ENCODE results near the gene PTPRU. TPM values are rescaled to one million over a fixed set of nuclear protein-coding genes. Genes with fewer than 3 reads are reported as not detected.

PTPRU gene
- total RNA-seq, 1 donor from 2014 or later = 17.2 TPM

GRCh38 chr1:29264773-29265389, 28.6 kb downstream of the PTPRU start:
- DNase-seq (ENCODE audit: low spot score) = no peak

- no peak for DNase-seq (ENCODE audit: low spot score)
Observed at GRCh38 chr1:29266912-29267311, 30.6 kb downstream of the PTPRU start.

DNA sequence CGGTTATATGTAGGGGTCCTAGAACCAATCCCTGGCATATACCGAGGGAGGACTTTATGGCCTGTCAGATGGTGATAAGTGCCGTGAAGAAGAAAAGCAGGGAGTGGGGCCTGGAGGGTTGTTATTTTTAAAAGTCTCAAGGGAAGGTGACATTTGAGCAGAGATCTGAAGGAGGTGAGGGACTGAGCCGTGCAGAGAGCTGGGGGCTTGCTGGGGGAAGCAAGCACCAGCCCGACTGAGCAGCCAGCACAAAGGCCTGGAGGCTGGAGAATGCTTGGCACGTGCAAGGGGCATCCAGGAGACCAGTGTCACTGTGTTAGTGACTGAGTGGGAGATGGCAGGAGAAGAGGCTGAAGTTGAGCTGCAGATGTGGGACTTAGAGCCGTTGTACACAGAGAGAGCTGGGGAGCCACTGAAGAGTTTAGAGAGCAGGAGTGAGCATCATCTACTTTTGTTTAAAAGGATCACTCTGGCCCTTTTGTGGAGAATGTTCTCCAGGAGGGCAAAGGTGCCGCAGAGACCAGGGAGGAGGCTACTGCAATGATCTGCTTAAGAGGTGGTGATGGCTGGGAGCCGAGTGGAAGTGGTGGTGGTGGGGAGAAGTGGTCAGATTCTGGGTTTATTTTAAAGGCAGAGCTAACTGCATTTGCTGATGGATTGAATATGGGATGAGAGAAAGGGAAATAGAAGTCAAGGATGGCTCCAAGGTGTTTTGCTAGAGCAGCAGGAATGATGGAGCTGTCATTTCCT, 31.2 kb downstream of the PTPRU start:
- no peak for DNase-seq (ENCODE audit: low spot score)

- peak; percentile 57 for DNase-seq (ENCODE audit: low spot score)
Observed at GRCh38 chr1:29269382-29269781, 33.1 kb downstream of the PTPRU start.

DNA sequence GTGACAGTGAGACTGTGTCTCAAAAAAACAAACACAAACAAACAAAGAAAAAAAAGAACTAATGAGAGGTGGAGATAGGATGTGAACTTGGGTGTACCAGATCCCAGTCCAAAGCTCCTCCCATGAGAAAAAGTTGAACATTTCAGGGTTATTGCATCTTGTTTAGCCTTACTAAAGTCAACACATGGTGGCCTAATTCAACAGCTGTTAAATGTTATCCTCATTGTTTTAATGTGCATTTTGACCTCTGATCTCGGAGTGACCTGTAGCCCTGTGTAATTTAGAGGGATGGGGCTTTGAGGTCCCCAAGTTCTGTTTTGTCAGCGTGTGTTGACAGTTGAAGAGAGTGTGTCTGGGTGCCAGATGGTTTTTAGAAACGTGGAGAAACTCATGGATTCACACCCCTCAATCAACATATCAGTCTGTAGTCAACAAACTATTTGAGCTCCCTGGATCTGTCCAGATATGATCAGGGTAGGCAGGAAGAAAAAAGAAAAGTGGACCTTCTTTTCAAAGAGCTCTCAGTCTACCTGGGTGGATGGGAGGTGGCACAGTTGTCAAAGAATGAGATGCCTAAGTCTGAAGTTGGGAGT, 34.7 kb downstream of the PTPRU start:
- DNase-seq (ENCODE audit: low spot score) = no peak

- peak; percentile 57 for DNase-seq (ENCODE audit: low spot score)
Observed at GRCh38 chr1:29271724-29272123, 35.4 kb downstream of the PTPRU start.

- peak; percentile 53 for DNase-seq (ENCODE audit: low spot score)
Observed at GRCh38 chr1:29272147-29272907, 36.0 kb downstream of the PTPRU start.

GRCh38 chr1:29275435-29275834, 39.1 kb downstream of the PTPRU start:
- peak; percentile 55 for DNase-seq (ENCODE audit: low spot score)

GRCh38 chr1:29278124-29278523, 41.8 kb downstream of the PTPRU start:
- DNase-seq (ENCODE audit: low spot score) = no peak

DNA sequence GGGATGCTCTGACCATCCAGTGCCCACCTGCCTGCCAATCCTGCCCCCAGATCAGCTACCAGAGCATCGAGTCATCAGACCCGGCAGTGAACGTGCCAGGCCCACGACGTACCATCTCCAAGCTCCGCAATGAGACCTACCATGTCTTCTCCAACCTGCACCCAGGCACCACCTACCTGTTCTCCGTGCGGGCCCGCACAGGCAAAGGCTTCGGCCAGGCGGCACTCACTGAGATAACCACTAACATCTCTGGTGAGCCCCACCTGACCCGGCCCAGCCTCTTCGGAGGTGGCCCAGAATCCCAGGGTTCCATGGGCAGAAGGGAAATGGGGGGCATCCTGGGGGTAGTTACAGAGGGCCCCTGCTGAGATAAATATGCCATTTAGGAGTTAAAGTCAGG, 43.1 kb downstream of the PTPRU start:
- peak; percentile 89 for DNase-seq (ENCODE audit: low spot score)

GRCh38 chr1:29279951-29280391, 43.6 kb downstream of the PTPRU start:
- peak; percentile 79 for DNase-seq (ENCODE audit: low spot score)

- no peak for DNase-seq (ENCODE audit: low spot score)
Observed at GRCh38 chr1:29280409-29281131, 44.2 kb downstream of the PTPRU start.

- DNase-seq (ENCODE audit: low spot score) = no peak
Observed at GRCh38 chr1:29281571-29281970, 45.2 kb downstream of the PTPRU start.

GRCh38 chr1:29282135-29282923, 46.0 kb downstream of the PTPRU start:
- peak; percentile 79 for DNase-seq (ENCODE audit: low spot score)

- DNase-seq (ENCODE audit: low spot score) = peak; percentile 78
Observed at GRCh38 chr1:29282924-29283803, 46.8 kb downstream of the PTPRU start.

- peak; percentile 60 for DNase-seq (ENCODE audit: low spot score)
Observed at GRCh38 chr1:29283804-29284195, 47.5 kb downstream of the PTPRU start.

DNA sequence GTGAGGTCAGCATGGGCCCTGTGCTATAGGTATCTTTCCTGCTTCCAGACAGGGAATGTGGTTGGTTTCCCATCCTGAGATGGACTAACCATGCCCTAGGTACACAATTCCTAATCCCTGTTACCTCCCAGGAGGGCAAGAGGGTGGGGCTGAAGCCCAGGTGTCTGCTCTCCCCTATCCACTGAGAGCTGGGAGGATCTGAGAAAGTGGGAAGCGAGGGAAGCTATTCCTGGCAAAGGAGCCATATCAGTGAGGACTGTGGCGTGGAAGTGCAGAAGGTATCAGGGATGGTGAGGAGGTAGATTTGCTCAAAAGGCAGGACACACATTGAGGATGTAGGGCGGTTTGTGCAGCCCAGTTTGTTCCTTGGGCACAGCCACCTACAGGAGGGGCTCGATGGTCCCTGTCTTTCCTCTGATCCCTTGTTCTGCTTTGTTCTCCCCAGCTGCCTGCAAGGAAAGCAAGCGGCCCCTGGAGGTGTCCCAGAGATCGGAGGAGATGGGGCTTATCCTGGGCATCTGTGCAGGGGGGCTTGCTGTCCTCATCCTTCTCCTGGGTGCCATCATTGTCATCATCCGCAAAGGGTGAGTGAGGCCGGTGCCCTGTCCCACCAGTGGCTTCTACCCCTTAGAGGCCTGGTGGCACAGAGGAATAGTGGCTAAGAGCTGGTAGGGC, 48.1 kb downstream of the PTPRU start:
- DNase-seq (ENCODE audit: low spot score) = peak; percentile 51

- DNase-seq (ENCODE audit: low spot score) = peak; percentile 82
Observed at GRCh38 chr1:29284961-29285560, 48.7 kb downstream of the PTPRU start.

Measured in mesenteric fat pad (tissue), 1 donor.